EL (cell line): Measurements from ENCODE around the gene FAF2.
"Not testable (repeated sequence)": the region's sequence is repeated elsewhere in the genome, so short reads cannot be mapped to it uniquely, and the experiment has no call there.

Experiments used
- DNase-seq: peaks from one replicate; pipeline ENCODE4 v3.0.0-alpha.2; 2016

The FAF2 gene

DNA sequence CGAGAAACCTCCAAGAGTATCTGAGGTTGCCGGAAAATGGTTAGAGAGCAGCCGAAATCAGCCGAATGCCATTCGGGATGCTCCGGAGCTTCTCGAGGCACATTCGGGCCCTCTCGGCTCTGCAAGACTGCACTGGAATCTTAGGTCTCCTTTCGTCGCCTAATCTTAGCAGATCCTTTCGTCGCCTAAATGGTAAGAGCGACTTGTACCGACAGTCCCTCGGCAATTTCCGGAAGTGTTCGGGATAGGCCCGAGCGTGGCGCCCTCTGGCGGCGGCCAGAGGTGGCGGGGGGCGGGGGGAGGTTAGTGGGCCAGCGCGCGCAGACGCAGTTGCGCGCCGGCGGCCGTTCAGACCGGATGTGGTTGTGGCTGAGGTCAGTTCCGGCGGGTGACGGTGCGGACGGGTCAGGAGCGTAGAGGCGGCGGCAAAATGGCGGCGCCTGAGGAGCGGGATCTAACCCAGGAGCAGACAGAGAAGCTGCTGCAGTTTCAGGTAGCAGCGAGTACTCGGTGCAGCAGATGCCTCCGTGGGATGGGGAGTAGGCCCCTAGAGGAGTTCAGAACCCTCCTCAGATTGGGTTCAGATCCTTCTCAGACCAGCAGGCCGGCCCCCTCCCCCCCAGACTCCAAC lies at the start of gene FAF2:
Gene FAF2, plus strand, starts transcription at position 408 of the 631 bp plus-strand sequence. Its CDS starts 23 bp downstream, at position 431.
- DNase-seq, result peak; percentile 99

- no peak for DNase-seq
Measured at GRCh38 chr5:176400382-176401156, 47.6 kb upstream of the FAF2 start.

GRCh38 chr5:176401281-176402205 lies 46.6 kb upstream of the FAF2 start:
- no peak for DNase-seq

GRCh38 chr5:176405656-176406435 lies 42.3 kb upstream of the FAF2 start:
- DNase-seq, result no peak

DNA sequence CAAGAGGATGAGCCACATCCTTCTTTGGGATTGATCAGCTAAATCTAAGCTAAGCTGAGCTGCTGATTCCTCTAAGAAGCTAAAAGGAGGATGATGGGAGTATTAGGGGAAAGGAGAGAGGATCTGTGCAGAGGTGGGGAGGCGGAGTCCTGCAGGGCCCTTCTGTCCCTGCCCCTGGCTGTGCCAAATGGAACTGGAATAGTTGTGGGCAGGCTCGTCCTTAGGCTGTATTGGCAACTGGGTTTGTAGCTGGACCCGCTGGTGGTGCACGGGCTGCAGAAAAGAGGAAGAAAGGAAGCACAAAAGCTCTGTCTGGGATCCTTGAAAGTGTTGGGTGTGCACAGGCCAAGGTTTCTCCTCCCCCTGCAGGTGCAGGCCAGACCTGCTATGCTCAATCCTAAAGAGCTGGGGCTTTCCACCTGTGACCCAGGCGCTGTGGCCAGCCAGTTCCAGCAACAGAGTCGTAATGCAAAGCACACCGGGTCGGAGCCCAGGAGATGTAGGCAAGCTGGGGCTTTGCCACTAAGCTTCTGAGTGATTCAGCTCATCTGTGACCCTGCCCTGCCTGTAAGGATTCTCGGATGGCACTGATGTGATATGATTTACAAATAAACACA lies 41.6 kb upstream of the FAF2 start:
- no peak for DNase-seq

GRCh38 chr5:176407456-176408251 lies 40.5 kb upstream of the FAF2 start:
- no peak for DNase-seq

- not testable (repeated sequence) for DNase-seq
Measured at GRCh38 chr5:176408252-176408573, 40.0 kb upstream of the FAF2 start.

GRCh38 chr5:176408590-176408989 lies 39.6 kb upstream of the FAF2 start:
- DNase-seq, result no peak

DNA sequence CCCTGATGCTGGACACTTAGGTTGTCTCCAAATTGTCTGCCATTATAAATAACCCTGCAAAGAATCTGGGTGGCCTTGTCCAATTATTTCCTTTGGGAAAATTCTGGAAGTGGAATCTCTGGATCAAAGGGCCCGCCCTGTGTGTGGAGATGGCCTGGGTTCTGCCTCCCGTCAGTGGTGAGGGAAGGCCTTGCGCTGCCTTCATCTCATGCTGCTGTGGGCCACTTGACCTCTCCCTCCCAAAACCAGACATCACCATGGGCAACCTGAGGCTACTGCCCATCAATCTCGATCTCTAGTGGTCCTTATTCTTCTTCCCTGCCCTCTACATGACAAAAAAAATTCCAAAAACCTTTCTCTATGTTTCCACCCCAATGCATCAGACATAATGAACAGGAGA lies 38.4 kb upstream of the FAF2 start:
- DNase-seq, result no peak

DNA sequence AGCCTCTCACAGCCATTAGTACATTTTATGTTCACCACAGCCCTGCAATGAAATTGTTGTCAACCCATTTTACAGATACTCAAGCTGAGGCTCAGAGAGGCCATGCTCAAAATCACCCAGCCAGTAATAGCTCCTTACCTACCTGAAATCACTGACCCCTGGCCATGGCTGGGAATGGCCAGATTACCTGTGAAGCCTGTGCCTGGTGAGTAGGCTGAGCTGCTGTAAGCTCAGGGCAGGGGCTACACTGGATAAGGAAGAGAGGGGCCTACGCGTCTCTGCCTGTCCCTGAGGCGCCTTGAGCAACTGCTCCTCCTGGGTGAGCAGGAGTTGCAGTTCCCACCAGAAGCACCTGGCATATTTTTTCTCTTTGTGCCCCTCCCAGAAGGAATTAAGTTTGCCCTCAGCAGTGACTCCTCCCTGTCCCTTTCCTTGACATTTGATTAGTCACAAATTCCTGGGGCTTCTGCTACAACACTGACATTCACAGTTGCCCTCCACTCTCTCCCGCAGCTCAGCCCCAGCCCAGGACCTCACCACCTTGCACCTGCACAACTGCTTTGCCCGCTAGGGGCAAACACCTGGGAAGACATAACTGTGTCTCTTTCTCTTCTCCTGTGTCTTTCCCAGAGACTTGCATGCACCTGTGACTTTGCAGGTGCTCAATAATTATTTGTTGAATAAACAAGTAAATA lies 37.6 kb upstream of the FAF2 start:
- no peak for DNase-seq

DNA sequence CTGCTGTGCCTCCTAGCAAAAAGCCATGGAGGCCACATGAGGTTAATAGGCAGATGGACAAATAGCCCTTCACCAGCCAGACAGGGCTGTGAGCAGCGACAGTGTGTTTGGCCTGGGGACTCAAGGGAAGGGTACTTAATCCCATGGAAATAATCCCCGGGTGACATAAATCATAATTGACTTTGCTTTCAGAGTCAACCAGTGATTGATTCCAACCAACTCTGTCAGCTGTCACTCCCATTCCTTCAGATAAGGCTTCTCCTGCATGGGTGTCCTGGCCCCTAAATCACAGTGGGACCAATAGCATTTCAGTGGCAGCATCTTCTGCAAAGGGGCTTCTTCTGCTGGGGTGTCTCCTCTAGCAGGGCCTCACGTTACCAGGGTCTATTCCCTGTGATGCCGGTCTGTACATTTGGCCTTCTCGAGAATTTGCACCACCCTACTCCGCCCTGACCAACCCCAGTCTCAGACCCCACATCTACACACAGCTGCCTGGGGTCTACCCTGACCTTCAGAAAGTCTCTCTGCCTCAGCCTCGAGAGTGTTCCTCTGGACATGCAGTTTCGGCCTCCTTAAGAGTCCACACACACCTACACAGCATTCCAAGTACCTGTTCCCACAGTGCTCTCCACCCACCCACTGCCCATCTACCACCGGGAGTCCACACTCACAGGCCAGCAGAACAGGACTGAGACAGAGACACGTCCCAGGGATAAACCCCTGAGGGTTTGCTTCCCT lies 35.5 kb upstream of the FAF2 start:
- no peak for DNase-seq

DNA sequence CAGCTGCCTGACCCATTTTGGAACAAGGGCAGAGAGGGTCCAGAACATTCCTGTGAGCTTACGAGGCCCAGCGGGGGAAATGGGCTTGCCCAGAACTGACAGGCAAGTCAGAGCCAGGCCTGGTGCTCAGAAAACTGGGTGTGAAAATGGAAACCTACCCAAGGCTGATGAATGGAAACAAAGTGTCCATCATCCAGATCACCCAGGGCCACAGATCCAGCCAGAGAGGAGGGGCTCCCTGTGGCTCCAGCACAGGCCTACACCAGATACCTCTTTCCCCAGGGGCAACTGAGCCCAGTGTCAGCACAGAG lies 35.0 kb upstream of the FAF2 start:
- DNase-seq, result peak; percentile 84

- DNase-seq, result no peak
Measured at GRCh38 chr5:176413709-176414191, 34.4 kb upstream of the FAF2 start.

- DNase-seq, result no peak
Measured at GRCh38 chr5:176414704-176415103, 33.5 kb upstream of the FAF2 start.

DNA sequence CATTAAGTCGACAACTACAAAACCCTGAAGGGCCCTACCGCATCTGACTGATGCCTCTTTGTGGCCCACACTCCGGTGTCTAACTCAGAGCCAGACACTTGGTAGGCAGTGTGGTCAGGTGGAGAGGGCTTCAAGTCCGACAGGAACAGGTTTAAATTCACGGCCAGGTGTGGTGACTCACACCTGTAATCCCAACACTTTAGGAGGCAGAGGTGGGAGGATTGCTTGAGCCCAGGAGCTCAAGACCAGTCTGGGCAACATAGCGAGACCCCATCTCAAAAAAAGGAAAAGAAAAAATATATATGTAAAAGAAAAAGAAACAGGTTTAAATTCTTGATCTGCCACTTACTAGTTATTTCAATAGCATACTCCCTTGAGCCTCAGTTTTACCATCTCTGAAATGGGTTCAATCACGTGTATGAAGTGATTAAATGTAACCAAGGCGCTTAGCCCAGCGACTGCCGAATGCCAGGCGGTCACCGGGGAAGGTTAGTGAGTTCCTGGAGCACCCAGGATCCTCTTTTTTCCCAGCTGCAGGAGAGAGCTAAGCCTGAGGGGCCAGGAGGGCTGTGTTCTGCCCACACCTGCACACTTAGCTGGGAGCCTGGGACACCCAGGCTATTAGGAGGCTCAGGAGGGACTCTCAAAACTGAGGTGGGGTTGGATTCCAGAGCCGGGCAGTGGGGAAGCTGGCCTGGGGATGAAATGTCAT lies 32.8 kb upstream of the FAF2 start:
- DNase-seq, result no peak

DNA sequence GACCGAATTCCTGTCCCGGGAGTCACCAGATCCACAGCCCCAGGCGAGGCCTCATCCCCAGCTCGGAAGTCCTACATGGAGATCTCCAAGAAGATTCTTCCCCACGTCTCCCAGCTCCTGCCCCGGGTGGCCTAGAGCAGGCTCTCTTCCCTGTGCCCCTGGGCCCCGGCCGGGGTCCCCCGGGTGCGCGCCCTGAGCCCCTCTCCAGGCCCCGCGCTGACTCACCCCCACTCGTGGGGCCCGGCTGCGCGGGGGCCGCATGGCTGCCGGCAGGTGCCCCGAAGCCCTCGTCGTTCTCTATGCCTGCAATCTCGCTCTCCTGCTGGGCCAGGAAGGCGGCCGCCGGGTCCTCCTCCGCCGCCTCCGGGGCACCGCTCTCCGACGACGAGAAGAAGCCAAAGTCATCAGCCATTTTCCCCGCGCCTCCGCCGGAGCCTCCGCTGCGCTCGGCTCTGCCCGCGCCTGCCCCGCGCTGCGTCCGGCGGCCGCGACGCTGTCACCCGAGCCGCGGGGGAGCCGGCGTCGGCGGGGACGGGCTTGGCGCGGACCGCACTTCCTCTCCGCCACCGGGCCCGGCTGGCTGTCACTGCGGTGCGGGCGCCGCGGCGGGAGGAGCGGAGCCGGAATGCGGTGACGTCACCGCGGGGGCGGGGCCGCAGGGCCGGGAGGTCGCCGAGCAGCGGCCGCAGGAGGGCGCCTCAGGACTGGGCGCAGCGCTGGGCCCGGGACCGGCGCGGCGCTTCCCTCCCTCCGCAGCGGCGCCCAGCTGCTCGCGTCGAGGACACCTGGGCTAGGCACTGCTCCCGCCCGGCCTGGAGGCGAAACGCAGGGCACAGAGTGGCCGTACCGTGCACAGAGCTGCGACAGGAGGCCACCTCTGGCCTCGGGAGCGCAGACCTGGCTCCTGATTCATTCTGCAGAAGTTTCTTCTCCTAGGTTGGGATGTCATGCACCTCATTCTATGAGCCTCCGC lies 31.9 kb upstream of the FAF2 start, which contains the start of gene CLTB:
Gene CLTB, minus strand, starts transcription at position 588 of the 973 bp plus-strand sequence. Its CDS starts 176 bp downstream, at position 412.
- DNase-seq, result peak; percentile 90

GRCh38 chr5:176416965-176417364 lies 31.2 kb upstream of the FAF2 start:
- DNase-seq, result no peak

- no peak for DNase-seq
Measured at GRCh38 chr5:176418251-176418650, 29.9 kb upstream of the FAF2 start.
